ENCODE data around the gene MYO15A.
A peak's percentile ranks its signal among the peaks of the same experiment; 100 is the strongest.

MYO15A gene

GRCh38 chr17:18141210-18141803, 32.8 kb downstream of the MYO15A start:
- H3K4me3 ChIP-seq (ENCODE audit: low read length) = no peak overlapping the region
- DNase-seq (ENCODE audit: low read depth) = no peak
- TF ChIP-seq CTCF (conservative IDR thresholded peaks at IDR 0.05; ENCODE audit: low read depth, low read length) = peak; percentile 62

GRCh38 chr17:18142417-18142816, 33.9 kb downstream of the MYO15A start:
- no peak for DNase-seq (ENCODE audit: low read depth)
- H3K4me3 ChIP-seq (ENCODE audit: low read length) = no peak overlapping the region
- no peak for TF ChIP-seq CTCF (conservative IDR thresholded peaks at IDR 0.05; ENCODE audit: low read depth, low read length)

- peak; percentile 67 for TF ChIP-seq CTCF (conservative IDR thresholded peaks at IDR 0.05; ENCODE audit: low read depth, low read length)
- DNase-seq (ENCODE audit: low read depth) = no peak
- H3K4me3 ChIP-seq (ENCODE audit: low read length) = no peak overlapping the region
Measured at GRCh38 chr17:18143044-18143936, 34.7 kb downstream of the MYO15A start.

- H3K4me3 ChIP-seq (ENCODE audit: low read length) = no peak overlapping the region
- TF ChIP-seq CTCF (conservative IDR thresholded peaks at IDR 0.05; ENCODE audit: low read depth, low read length) = no peak
- DNase-seq (ENCODE audit: low read depth) = no peak
Measured at GRCh38 chr17:18144261-18144660, 35.7 kb downstream of the MYO15A start.

GRCh38 chr17:18144855-18145254, 36.3 kb downstream of the MYO15A start:
- no peak overlapping the region for H3K4me3 ChIP-seq (ENCODE audit: low read length)
- TF ChIP-seq CTCF (conservative IDR thresholded peaks at IDR 0.05; ENCODE audit: low read depth, low read length) = no peak
- DNase-seq (ENCODE audit: low read depth) = no peak

GRCh38 chr17:18145811-18146210, 37.3 kb downstream of the MYO15A start:
- H3K4me3 ChIP-seq (ENCODE audit: low read length) = no peak overlapping the region
- TF ChIP-seq CTCF (conservative IDR thresholded peaks at IDR 0.05; ENCODE audit: low read depth, low read length) = no peak
- no peak for DNase-seq (ENCODE audit: low read depth)

- no peak for TF ChIP-seq CTCF (conservative IDR thresholded peaks at IDR 0.05; ENCODE audit: low read depth, low read length)
- DNase-seq (ENCODE audit: low read depth) = no peak
- no peak overlapping the region for H3K4me3 ChIP-seq (ENCODE audit: low read length)
Measured at GRCh38 chr17:18146259-18146658, 37.7 kb downstream of the MYO15A start.

Measured in retinal pigment epithelial cell (primary cell).